ENCODE data around the gene MKLN1. TPM values are rescaled to one million over a fixed set of nuclear protein-coding genes. Genes with fewer than 3 reads are reported as not detected.

MKLN1 gene
- total RNA-seq, 1 experiment from 2014 or later: 48.5 TPM

GRCh38 chr7:131511774-131512535 lies 184.3 kb downstream of the MKLN1 start:
- Histone ChIP-seq H3K4me1 (ENCODE audit: control insufficient read depth in 1 of 2, insufficient read depth in 2 of 2, low read length in 2 of 2) (peaks cover 11 to 21% of the 10 kb centered on the region in 2 experiments), H2AFZ (ENCODE audit: low read depth, low read length, poor library complexity, severe bottlenecking) (no peak overlapping the region), H3K27me3 (ENCODE audit: insufficient read depth, low read length) (no peaks in the 10 kb centered on the region), H4K20me1 (ENCODE audit: insufficient read depth) (no peaks in the 10 kb centered on the region), H3K36me3 (ENCODE audit: control insufficient read depth in 1 of 2, insufficient read depth in 2 of 2, low read length in 2 of 2) (peaks cover 0 to 7% of the 10 kb centered on the region in 2 experiments; a peak in 1 of 4 replicates), H3K9me3 (ENCODE audit: control insufficient read depth in 1 of 2, insufficient read depth in 1 of 2, low read depth in 1 of 2, low read length in 2 of 2) (no peaks in the 10 kb centered on the region), H3K79me2 (ENCODE audit: insufficient read depth, low read length) (peaks cover 5% of the 10 kb centered on the region; the same call in 1 of the 2 replicates), H3K4me3 (replicated peaks in 1 of 2; ENCODE audit: low read depth in 1 of 2, low read length in 2 of 2) (no peak overlapping the region), H3K4me2 (ENCODE audit: low read length) (no peak overlapping the region), H3K9me2 (ENCODE audit: insufficient read depth) (no peaks in the 10 kb centered on the region), H3K9ac (ENCODE audit: low read length) (no peak overlapping the region), H3K27ac (ENCODE audit: low read depth, low read length) (no peak overlapping the region)
- no peak for ATAC-seq
- no TSS peak for BruUV-seq (replicated peaks)
- TF ChIP-seq MAX (IDR thresholded peaks at IDR 0.05): no peak
- CTCF ChIA-PET: interaction anchor here (0.7 to 1.3 kb wide), 3 partner anchors 19 to 1306 kb away, joined by 3 to 4 read pairs (median 3); no protein-coding TSS in a partner anchor
- POLR2A ChIA-PET: no interaction called here
- no peak for DNase-seq (ENCODE audit: low read depth, low spot score)
- RAD21 ChIA-PET (ENCODE audit: low non-redundant PET in 1 of 2, low total read pairs in 2 of 2, uncharacterized antibody in 2 of 2, unreplicated experiment in 2 of 2): no interaction called here
- intact Hi-C loops (cut with micrococcal nuclease): no loop called here

DNA sequence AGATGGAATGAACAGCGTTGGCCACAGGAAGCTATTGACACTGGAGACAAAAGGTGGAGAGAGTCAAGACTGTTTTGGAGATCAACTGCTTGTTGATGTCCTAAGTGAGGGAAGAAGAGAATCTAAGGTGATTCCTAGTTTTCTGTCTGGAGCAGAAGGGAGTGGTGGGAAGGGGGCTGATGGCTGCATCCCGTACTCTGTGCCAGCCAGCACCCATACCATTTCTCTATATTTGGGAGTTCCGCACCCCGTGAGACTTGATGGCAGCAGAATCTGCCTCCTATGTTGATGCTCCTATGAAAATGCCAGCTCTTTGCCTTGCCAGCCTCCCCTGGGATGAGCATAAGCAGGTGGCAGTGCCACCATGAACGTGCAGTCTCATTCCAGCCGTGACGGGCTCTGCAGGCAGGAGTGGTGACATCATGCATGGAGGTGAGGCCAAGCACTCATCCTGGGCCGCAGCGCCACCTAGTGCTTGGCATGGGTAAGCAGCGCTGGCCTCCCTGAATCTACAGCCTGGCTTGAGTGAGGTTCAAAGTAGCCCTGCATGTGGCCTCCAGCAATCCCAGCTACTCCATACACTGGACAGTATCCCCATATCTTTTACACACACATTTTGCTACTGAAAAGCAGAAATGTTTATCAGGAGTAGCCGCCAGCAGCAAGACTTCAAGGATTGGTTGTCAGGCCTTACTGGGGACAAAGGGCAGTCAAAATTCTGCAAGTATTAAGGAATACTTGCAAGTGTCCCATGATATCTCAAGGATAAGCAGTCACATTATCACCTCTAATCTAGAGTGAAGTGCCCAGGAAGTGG lies 185.8 kb downstream of the MKLN1 start:
- Histone ChIP-seq H3K4me2 (ENCODE audit: low read length) (peak overlapping the region; percentile 59), H3K27me3 (ENCODE audit: insufficient read depth, low read length) (no peaks in the 10 kb centered on the region), H3K9ac (ENCODE audit: low read length) (peak overlapping the region; percentile 28; the same call in 1 of the 2 replicates), H3K79me2 (ENCODE audit: insufficient read depth, low read length) (peaks cover 10% of the 10 kb centered on the region; the same call in 1 of the 2 replicates), H3K4me1 (ENCODE audit: control insufficient read depth in 1 of 2, insufficient read depth in 2 of 2, low read length in 2 of 2) (peaks cover 11 to 17% of the 10 kb centered on the region in 2 experiments), H3K36me3 (ENCODE audit: control insufficient read depth in 1 of 2, insufficient read depth in 2 of 2, low read length in 2 of 2) (peaks cover 0 to 7% of the 10 kb centered on the region in 2 experiments; a peak in 1 of 4 replicates), H3K9me3 (ENCODE audit: control insufficient read depth in 1 of 2, insufficient read depth in 1 of 2, low read depth in 1 of 2, low read length in 2 of 2) (no peaks in the 10 kb centered on the region), H3K9me2 (ENCODE audit: insufficient read depth) (no peaks in the 10 kb centered on the region), H2AFZ (ENCODE audit: low read depth, low read length, poor library complexity, severe bottlenecking) (no peak overlapping the region), H4K20me1 (ENCODE audit: insufficient read depth) (no peaks in the 10 kb centered on the region), H3K4me3 (replicated peaks in 1 of 2; ENCODE audit: low read depth in 1 of 2, low read length in 2 of 2) (no peak overlapping the region), H3K27ac (ENCODE audit: low read depth, low read length) (peak overlapping the region; percentile 13; the same call in 1 of the 2 replicates)
- intact Hi-C loops (cut with micrococcal nuclease): loop anchor here (1.0 kb wide), 1 partner anchor 25 kb away; no protein-coding TSS in a partner anchor
- no TSS peak for BruUV-seq (replicated peaks)
- peak; percentile 75 for DNase-seq (ENCODE audit: low read depth, low spot score)
- TF ChIP-seq MAX (IDR thresholded peaks at IDR 0.05) (peak; percentile 66; the same call in 1 of the 2 replicates), ZNF274 (IDR thresholded peaks at IDR 0.05; ENCODE audit: low read depth, low read length) (no peak), TCF7L2 (IDR thresholded peaks at IDR 0.05; ENCODE audit: borderline replicate concordance, extremely low read depth, insufficient read depth, insufficient read length) (peak; percentile 21), POLR2AphosphoS5 (IDR thresholded peaks at IDR 0.05; ENCODE audit: low read depth, low read length) (peak; percentile 27; the same call in 1 of the 2 replicates), FOSL1 (IDR thresholded peaks at IDR 0.05; ENCODE audit: low read depth) (no peak), ZFX (IDR thresholded peaks at IDR 0.05) (no peak), CBX3 (IDR thresholded peaks at IDR 0.05; ENCODE audit: low read depth) (peak; percentile 67; the same call in 1 of the 2 replicates), SIN3A (IDR thresholded peaks at IDR 0.05; ENCODE audit: low read depth) (no peak), SP1 (IDR thresholded peaks at IDR 0.05; ENCODE audit: low read depth) (no peak), CEBPB (IDR thresholded peaks at IDR 0.05; ENCODE audit: low read depth) (no peak), RAD21 (IDR thresholded peaks at IDR 0.05; ENCODE audit: low read depth) (peak; percentile 86), YY1 (IDR thresholded peaks at IDR 0.05; ENCODE audit: extremely low read depth, insufficient replicate concordance, low read depth, low read length) (peak; percentile 39)
- TF ChIP-seq, protein P1, sequence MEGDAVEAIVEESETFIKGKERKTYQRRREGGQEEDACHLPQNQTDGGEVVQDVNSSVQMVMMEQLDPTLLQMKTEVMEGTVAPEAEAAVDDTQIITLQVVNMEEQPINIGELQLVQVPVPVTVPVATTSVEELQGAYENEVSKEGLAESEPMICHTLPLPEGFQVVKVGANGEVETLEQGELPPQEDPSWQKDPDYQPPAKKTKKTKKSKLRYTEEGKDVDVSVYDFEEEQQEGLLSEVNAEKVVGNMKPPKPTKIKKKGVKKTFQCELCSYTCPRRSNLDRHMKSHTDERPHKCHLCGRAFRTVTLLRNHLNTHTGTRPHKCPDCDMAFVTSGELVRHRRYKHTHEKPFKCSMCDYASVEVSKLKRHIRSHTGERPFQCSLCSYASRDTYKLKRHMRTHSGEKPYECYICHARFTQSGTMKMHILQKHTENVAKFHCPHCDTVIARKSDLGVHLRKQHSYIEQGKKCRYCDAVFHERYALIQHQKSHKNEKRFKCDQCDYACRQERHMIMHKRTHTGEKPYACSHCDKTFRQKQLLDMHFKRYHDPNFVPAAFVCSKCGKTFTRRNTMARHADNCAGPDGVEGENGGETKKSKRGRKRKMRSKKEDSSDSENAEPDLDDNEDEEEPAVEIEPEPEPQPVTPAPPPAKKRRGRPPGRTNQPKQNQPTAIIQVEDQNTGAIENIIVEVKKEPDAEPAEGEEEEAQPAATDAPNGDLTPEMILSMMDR (IDR thresholded peaks at IDR 0.05 in 2 of 3, conservative IDR thresholded peaks at IDR 0.05 in 1 of 3; ENCODE audit: borderline replicate concordance in 1 of 3, insufficient read depth in 1 of 3, low read depth in 2 of 3, low read length in 2 of 3): peak; percentile 73 to 99 (median 95)
- peak; percentile 99 for ATAC-seq
- ChIA-PET RAD21 (ENCODE audit: low non-redundant PET in 1 of 2, low total read pairs in 2 of 2, uncharacterized antibody in 2 of 2, unreplicated experiment in 2 of 2) (no interaction called here), CTCF (interaction anchor here (1.1 to 1.5 kb wide), 6 partner anchors 20 to 135 kb away, joined by 3 to 5 read pairs (median 3); no protein-coding TSS in a partner anchor), POLR2A (no interaction called here)

All from HCT116 (cell line).